Measurements from ENCODE around the gene BCAR3.
"Not testable (repeated sequence)": the region's sequence is repeated elsewhere in the genome, so short reads cannot be mapped to it uniquely, and the experiment has no call there.

Gene BCAR3

DNA sequence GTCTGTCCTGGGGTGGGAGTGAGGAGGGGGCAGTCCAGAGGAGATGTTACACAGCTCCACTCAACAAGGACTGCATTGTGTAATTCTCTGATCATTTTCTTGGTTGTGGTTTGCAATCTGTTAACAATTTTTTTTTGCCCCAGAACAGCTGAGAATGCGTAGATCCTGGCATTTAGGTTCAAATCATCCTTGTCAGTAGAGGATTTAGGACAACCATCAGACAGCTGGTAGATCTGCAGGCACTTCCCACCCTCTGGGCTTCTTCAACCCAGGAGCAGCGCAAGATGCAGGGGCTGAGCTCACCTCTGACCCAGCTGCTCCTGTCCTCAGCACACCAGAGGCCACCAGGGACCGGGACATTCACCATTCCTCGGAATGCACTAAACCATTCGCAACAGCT is 13.5 kb downstream of the BCAR3 start:
- no peak for DNase-seq

- DNase-seq: no peak
Observed at GRCh38 chr1:93667642-93668041, 14.0 kb downstream of the BCAR3 start.

GRCh38 chr1:93666613-93667384 is 14.8 kb downstream of the BCAR3 start:
- no peak for DNase-seq

DNA sequence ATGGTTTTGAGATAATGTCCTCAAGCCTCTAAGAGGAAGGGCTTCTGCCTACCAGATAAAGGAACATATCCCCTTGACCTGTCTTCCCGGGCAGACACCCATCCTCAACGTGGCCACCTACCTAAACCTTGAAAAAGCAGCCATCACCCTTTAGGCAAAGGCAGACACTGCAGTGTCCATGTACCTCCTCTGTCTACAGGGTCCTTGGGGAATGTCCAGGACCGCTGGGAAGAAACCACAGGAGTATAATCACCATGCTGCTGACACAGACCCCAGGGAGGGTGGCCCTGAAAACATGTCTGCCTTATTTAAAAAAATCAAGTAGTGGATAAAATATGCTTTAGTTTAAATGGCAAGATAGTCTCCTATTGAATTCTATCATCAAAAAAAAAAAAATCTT is 16.6 kb downstream of the BCAR3 start:
- no peak for DNase-seq

GRCh38 chr1:93663208-93663614 is 18.4 kb downstream of the BCAR3 start:
- no peak for DNase-seq

GRCh38 chr1:93662481-93663207 is 19.0 kb downstream of the BCAR3 start:
- DNase-seq: no peak

- DNase-seq: no peak
Observed at GRCh38 chr1:93661829-93662474, 19.7 kb downstream of the BCAR3 start.

GRCh38 chr1:93661341-93661740 is 20.3 kb downstream of the BCAR3 start:
- DNase-seq: not testable (repeated sequence)

DNA sequence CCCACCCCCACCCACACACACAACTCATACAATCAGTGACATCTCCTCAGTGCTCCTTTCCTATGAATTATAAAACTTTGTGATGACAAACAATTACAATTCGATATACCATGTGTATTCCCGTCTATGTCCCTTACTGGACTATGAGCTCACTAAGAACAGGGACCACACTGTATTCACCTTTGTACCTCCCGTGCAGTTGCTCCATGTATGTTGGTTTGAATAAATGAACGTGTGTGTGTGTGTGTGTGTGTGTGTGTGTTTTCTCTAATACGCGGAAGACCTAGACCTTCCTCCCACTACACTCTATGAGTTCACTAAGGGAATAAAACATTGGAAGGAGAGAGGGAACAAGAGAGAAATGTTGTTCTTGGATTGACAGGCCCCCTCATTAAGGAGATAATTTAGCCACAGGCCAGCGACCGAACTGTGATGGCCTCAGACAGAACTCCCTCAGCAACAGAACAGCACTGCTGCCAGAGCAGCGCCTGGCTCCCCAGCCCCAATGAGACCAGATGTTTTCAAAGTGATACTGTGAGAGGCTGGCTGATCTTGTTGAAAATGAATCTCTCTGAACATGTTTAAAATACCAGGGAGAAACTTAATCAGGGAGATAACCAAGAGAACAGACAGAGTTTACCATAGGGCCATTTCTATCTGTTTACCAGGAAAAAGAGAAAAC is 21.7 kb downstream of the BCAR3 start:
- no peak for DNase-seq

GRCh38 chr1:93658188-93658587 is 23.4 kb downstream of the BCAR3 start:
- DNase-seq: no peak

- DNase-seq: no peak
Observed at GRCh38 chr1:93656491-93656890, 25.1 kb downstream of the BCAR3 start.

GRCh38 chr1:93653656-93654055 is 28.0 kb downstream of the BCAR3 start:
- no peak for DNase-seq

DNA sequence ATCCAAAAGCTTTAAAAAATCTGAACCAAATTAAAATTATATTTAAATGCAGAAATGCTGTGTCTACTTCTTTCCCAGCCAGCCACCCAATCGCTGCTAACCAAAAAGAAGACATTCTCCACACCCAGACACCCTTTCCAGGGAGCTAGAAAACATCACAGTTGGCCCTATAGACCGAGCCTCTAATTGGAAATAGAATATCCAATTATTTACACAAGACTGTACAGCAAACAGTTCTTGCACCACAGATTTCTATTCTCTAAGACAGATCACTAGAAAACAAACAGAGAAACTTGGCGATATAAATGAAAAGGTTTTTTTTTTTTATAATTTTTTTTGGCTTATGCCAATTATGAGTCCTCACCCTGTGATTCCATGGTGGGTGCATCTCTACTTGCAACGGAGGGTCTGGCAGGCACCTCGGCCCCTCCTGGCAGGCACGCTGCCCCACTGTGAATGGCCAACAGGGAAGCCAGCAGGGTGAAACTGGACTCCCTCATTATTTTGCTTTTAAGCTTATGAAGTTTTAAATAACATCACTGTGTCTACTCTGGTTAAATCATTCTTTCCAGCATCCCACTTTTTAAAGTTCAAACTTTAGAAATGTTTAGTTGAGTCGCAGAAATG is 29.2 kb downstream of the BCAR3 start:
- DNase-seq: no peak

DNA sequence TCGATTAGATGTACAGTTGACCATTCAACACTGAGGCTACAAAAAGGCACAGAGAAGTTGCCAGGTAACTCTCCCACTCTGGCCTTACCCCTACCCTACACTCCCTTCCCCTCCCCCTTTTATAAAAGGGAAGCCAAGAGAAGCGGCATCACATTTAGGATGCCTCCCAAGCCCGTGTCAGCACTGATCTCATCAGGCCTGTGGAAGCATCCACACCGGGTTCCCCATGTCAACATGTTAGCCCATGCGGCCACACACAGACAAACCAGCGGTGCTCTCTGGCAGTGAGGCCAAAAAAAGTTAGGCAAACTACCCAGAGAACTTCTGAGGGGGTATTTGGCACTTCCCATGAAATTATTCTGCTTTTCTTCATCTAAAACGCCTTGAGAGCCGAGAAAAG is 29.9 kb downstream of the BCAR3 start:
- no peak for DNase-seq

- DNase-seq: not testable (repeated sequence)
Observed at GRCh38 chr1:93650159-93650558, 31.5 kb downstream of the BCAR3 start.

- no peak for DNase-seq
Observed at GRCh38 chr1:93649231-93649630, 32.4 kb downstream of the BCAR3 start.

DNA sequence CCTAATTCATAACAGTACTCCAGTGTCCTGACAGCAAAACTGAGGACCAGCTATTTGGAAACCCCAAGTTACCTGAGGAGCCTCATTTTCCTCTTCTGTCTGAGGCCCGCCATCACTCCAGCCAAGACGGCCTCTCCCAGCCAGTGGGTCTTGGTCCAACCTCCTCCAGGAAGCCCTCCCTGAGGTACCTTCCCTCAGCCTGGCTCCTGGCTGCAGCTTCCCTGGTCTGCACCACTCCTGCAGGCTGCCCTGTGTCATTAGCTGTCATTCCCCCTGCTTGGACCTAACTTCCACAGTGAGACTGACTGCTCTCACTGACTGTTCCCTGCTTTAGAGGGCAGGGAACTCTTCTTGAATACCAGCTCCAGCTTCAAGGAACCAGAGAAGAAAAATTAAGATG is 33.0 kb downstream of the BCAR3 start:
- DNase-seq: no peak

DNA sequence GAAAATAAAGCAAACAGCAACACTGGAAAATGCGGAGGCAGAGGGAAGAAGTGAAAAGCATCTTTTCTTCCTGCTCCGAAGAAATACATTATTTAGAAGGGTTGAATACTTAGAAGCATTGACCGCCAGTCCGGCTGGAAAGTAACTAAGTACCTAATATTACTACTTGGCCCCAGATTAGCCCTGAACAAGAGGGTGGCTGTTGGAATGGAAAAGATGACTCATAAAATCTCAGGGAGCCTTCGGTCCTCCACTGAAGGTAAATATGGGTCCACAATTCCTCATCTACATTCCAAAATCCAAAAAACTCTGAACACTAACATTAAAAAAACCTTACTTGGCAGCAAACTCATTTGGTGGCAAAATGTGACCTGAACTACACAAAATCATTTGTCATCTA is 40.1 kb downstream of the BCAR3 start:
- no peak for DNase-seq

GRCh38 chr1:93640656-93641440 is 40.8 kb downstream of the BCAR3 start:
- no peak for DNase-seq

DNA sequence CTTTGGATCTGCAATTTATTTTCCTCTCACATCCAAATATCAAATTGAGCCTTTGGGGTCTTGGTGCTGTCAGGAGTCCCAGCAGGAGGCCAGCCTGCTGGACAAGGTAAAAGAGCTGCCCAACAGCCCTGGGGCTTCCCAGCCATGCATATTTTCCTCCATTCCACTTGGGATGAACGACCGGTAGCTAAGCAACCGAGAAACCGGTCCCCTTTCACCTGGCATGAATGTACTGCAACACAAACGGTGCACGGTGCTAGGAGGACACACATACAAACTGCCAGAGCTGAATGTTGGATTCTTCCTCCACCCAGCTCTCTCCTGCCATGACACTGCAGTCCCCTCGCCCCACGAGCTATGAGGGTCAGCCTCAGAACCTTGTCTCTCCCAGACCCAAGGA is 42.7 kb downstream of the BCAR3 start:
- DNase-seq: peak in 2 of 14 donors; percentile 11 to 21

- no peak for DNase-seq
Observed at GRCh38 chr1:93638307-93638847, 43.3 kb downstream of the BCAR3 start.

All from C1 segment of cervical spinal cord (tissue), 14 donors.